Measurements from ENCODE around the gene OAT. TPM values are rescaled to one million over a fixed set of nuclear protein-coding genes. Genes with fewer than 3 reads are reported as not detected.

Gene OAT
- total RNA-seq, 1 experiment from 2014 or later, result 67.9 TPM

DNA sequence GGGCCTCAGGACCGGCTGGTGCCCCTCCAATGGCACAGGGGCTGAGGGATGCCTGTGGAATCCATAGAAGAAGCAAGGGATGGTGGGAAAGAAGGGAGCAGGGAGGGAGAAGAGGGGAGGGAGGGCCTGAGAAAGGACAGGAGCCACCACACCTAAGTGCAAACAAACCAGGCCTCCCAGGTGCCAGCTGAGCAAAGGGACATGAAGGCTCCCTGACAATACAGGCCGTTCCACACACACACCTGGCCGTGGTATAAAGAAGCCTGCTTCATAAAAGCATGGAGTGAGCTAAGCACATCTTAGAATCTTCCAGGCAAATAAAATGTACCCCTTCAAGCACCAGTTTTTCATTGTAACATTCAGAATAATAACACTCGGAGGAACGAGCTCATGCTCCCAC, 54.0 kb downstream of the OAT start:
- no peak overlapping the region for H2BK120ac ChIP-seq (ENCODE audit: low read depth, low read length, poor library complexity, severe bottlenecking)
- H4K8ac ChIP-seq (replicated peaks; ENCODE audit: insufficient read length, low read depth, low read length), result no peak overlapping the region
- no peak overlapping the region for H4K91ac ChIP-seq (ENCODE audit: insufficient read length, low read depth, low read length)
- Mint-ChIP-seq H3K27ac (no peak overlapping the region; a peak in 1 of 7 replicates), H3K27me3 (ENCODE audit: low read depth) (peaks cover 7% of the 10 kb centered on the region), H3K4me3 (no peak overlapping the region), H3K9me3 (no peaks in the 10 kb centered on the region), H3K36me3 (ENCODE audit: insufficient read depth in 1 of 3, low read depth in 3 of 3) (no peaks in the 10 kb centered on the region), H3K4me1 (peaks cover 8 to 19% of the 10 kb centered on the region in 2 experiments)
- H3K9ac ChIP-seq (ENCODE audit: extremely low read depth, insufficient read length, low read length), result no peak overlapping the region
- H3K56ac ChIP-seq (ENCODE audit: insufficient read length, low read depth, low read length), result no peak overlapping the region
- H3K4ac ChIP-seq (ENCODE audit: low read depth, low read length), result no peak overlapping the region
- H3K79me2 ChIP-seq (ENCODE audit: insufficient read depth, low read length), result no peaks in the 10 kb centered on the region
- H3K27ac ChIP-seq (ENCODE audit: insufficient read length, low read depth, low read length), result no peak overlapping the region
- H2BK12ac ChIP-seq (ENCODE audit: insufficient read length, low read depth, low read length), result no peak overlapping the region
- no peaks in the 10 kb centered on the region for H3K23me2 ChIP-seq (ENCODE audit: insufficient read length, low read depth, low read length, poor library complexity, severe bottlenecking)
- no peak overlapping the region for H3T11ph ChIP-seq (ENCODE audit: low read length)
- peaks cover 4% of the 10 kb centered on the region; the same call in 1 of the 2 replicates for H3K4me1 ChIP-seq (ENCODE audit: insufficient read depth, low read length)
- DNase-seq, result no peak
- no peaks in the 10 kb centered on the region for H4K20me1 ChIP-seq (ENCODE audit: control insufficient read depth, insufficient read depth, insufficient read length)
- TF ChIP-seq, protein P1, sequence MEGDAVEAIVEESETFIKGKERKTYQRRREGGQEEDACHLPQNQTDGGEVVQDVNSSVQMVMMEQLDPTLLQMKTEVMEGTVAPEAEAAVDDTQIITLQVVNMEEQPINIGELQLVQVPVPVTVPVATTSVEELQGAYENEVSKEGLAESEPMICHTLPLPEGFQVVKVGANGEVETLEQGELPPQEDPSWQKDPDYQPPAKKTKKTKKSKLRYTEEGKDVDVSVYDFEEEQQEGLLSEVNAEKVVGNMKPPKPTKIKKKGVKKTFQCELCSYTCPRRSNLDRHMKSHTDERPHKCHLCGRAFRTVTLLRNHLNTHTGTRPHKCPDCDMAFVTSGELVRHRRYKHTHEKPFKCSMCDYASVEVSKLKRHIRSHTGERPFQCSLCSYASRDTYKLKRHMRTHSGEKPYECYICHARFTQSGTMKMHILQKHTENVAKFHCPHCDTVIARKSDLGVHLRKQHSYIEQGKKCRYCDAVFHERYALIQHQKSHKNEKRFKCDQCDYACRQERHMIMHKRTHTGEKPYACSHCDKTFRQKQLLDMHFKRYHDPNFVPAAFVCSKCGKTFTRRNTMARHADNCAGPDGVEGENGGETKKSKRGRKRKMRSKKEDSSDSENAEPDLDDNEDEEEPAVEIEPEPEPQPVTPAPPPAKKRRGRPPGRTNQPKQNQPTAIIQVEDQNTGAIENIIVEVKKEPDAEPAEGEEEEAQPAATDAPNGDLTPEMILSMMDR (conservative IDR thresholded peaks at IDR 0.05), result no peak
- no peak overlapping the region for H3K4me2 ChIP-seq (ENCODE audit: insufficient read depth, insufficient read length, low read length)
- no peaks in the 10 kb centered on the region for H3K27me3 ChIP-seq (ENCODE audit: insufficient read depth, low read length)
- H2AK5ac ChIP-seq (ENCODE audit: insufficient read length, low read length), result no peak overlapping the region
- H3K9me3 ChIP-seq (ENCODE audit: control insufficient read depth, low read depth, low read length), result no peaks in the 10 kb centered on the region
- no peaks in the 10 kb centered on the region for H3K79me1 ChIP-seq (ENCODE audit: insufficient read depth, low read depth, low read length, poor library complexity, severe bottlenecking)
- H3K14ac ChIP-seq (ENCODE audit: insufficient read depth, low read length), result no peak overlapping the region
- no peak overlapping the region for H2BK5ac ChIP-seq (ENCODE audit: insufficient read length, low read length)
- no CpG with 5 or more reads among the region's 5 CpGs for WGBS (ENCODE audit: extremely low coverage, insufficient read length, low lambda C conversion rate)
- no peak overlapping the region for H2AFZ ChIP-seq (ENCODE audit: low read length)
- no peak overlapping the region for H2BK15ac ChIP-seq (ENCODE audit: low read depth, low read length)
- no peak overlapping the region for H2BK20ac ChIP-seq (ENCODE audit: low read depth, low read length, poor library complexity, severe bottlenecking)
- no peak overlapping the region for H3K23ac ChIP-seq (ENCODE audit: insufficient read length, low read depth, low read length)
- no peak overlapping the region for H4K5ac ChIP-seq (ENCODE audit: insufficient read length, low read depth, low read length)
- no peak overlapping the region for H3K18ac ChIP-seq (ENCODE audit: insufficient read length, low read depth, low read length)
